Subcutaneous preadipocyte (primary cell): ENCODE results near the gene ANKS4B. TPM values are rescaled to one million over a fixed set of nuclear protein-coding genes. Genes with fewer than 3 reads are reported as not detected.

Experiments
- total RNA-seq: library from RNA; depleted of rRNA; stranded (reverse); fragments of >200 nt; gene quantifications from 2 replicates; pipeline ENCODE4 v1.2.3, GENCODE V29; 2012

ANKS4B gene, protein sequence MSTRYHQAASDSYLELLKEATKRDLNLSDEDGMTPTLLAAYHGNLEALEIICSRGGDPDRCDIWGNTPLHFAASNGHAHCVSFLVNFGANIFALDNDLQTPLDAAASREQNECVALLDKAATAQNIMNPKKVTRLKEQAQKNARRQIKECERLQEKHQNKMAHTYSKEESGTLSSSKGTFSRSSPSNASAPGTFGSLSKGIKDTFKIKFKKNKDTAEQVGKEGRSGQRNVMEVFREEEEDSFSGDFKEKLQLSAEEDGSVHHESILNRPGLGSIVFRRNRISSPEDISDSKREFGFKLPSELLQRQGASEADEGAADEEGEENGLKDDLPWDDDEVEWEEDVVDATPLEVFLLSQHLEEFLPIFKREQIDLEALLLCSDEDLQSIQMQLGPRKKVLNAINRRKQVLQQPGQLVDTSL
- total RNA-seq, result not detected in 2 replicates

DNA sequence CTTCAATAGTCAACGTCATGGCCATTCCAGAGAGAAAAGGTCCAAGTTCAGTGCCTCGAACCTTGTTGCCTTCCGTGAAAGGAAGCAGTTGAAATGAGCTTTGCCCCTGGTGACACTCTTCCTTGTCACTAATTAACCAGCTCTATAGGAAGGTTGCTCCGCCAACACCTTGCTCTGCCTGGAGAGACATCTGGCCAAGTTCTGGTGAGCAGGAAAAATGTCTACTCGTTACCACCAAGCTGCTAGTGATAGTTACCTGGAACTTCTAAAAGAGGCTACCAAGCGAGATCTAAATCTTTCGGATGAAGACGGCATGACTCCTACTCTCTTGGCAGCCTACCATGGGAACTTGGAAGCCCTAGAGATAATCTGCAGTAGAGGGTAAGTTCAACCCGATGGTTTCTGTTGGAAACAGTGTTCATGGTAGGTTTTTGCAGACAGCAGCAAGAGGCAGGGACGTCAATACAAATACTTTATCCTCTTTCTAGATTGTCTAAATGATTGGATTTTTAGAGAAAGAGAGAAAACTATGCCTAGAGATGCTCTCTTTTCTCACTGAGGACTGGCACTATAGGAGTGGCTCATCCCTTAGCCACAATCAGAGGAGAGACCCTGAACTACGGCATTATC, at the start of gene ANKS4B:
ANKS4B (plus strand) TSS at position 179 of the 630 bp plus-strand sequence; CDS start at position 218, 39 bp downstream.

DNA sequence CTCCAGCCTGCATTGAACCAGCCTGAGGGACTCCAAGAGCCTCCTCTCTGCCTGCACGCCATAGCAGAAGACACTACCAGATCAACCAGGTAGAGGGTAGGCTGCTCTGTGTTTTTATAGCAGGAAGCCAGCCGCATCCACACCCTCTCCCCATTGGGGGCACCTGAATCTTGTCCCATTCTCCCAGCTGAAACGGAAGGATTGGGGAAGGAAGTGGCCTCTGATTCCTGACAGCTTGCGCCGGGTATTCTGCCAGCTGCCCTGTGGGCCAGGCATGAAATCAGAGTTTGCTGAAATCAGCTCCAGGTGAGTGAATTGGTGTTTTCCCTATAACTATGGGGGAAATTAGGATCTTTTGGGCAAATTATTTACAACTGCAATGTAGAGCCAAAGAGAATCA, 22.0 kb upstream of the ANKS4B start, which contains the start of gene ZP2:
ZP2 (minus strand) TSS at position 89 of the 400 bp plus-strand sequence; CDS start at position 62, 27 bp downstream.

DNA sequence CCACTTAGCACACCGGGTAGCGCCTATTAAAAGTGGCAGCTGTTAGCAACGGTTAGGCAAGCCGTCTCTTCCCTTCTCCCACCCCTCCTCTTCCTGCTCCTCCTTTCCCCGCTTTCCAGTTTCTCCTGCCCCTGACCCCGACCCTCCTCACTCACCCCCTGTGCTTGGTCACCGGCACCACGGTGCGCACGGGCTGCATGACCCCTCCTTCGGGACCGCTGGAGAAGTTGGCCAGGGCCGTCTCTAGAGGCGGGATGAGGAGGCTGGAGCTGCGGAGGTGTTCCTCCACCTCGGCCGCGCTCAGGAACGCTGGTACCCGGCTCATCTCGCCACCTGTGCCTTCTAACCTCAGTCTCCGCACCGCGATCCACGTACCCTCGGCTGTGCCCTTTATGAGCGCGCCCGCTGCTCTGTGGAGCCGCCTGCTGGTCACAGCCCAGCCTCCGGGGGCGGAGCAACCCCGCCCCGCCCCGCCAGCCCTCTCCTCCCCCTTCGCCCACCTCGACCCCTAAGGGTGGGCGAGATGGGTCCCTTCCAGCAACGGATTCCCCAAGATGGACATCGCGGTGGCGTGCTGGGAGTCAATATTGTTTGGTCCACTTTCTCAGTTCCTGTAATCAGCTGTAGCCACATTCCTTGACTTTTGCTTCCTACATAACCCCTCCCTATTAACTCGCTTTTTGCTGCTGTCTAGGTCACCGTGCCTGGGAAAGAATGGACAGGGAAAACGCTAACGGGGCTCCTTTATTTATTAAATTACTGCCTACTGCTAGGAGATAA, 44.6 kb downstream of the ANKS4B start, which contains the start of gene CRYM:
CRYM (minus strand) TSS at position 364 of the 780 bp plus-strand sequence; CDS start at position 325, 39 bp downstream.

Other genes with a start within 250 kb of the ANKS4B start
- gene DNAH3, start 82.9 kb upstream of the ANKS4B start, total RNA-seq, result under 0.01 TPM in 1 of 2 replicates, not detected in the other
- gene LDAF1, start 75.0 kb upstream of the ANKS4B start, total RNA-seq, result 23.1 and 32.7 TPM in 2 replicates
- gene ZP2, start 22.1 kb upstream of the ANKS4B start, total RNA-seq, result not detected in 2 replicates
- gene CRYM, start 44.6 kb downstream of the ANKS4B start, total RNA-seq, result 0.37 and 0.59 TPM in 2 replicates